GM21723 (cell line): Measurements from ENCODE around the gene KNDC1.
"Not testable (repeated sequence)": the region's sequence is repeated elsewhere in the genome, so short reads cannot be mapped to it uniquely, and the experiment has no call there.

Source experiments
- ATAC-seq: cut with Tn5 transposase; IDR thresholded peaks from one replicate; pipeline ENCODE4 v1.9.1; 2021; ENCODE audit warnings: mild to moderate bottlenecking, moderate library complexity; ENCODE audit not compliant: unreplicated experiment

Gene KNDC1

GRCh38 chr10:133162178-133162909, 2.3 kb downstream of the KNDC1 start:
- no peak for ATAC-seq

- ATAC-seq, result no peak
These were observed 3.2 kb downstream of the KNDC1 start for GRCh38 chr10:133162910-133163856.

GRCh38 chr10:133163889-133164815, 4.1 kb downstream of the KNDC1 start:
- ATAC-seq, result no peak

- ATAC-seq, result no peak
These were observed 5.0 kb downstream of the KNDC1 start for GRCh38 chr10:133164816-133165555.

- ATAC-seq, result no peak
These were observed 5.8 kb downstream of the KNDC1 start for GRCh38 chr10:133165556-133166503.

GRCh38 chr10:133166504-133166827, 6.4 kb downstream of the KNDC1 start:
- no peak for ATAC-seq

GRCh38 chr10:133166828-133167692, 7.0 kb downstream of the KNDC1 start:
- ATAC-seq, result no peak

GRCh38 chr10:133167693-133168616, 7.9 kb downstream of the KNDC1 start:
- no peak for ATAC-seq

GRCh38 chr10:133168617-133169031, 8.6 kb downstream of the KNDC1 start:
- ATAC-seq, result no peak

- ATAC-seq, result no peak
These were observed 9.3 kb downstream of the KNDC1 start for GRCh38 chr10:133169173-133169947.

- ATAC-seq, result no peak
These were observed 10.1 kb downstream of the KNDC1 start for GRCh38 chr10:133170092-133170491.

- ATAC-seq, result no peak
These were observed 14.0 kb downstream of the KNDC1 start for GRCh38 chr10:133173860-133174640.

GRCh38 chr10:133174689-133175263, 14.8 kb downstream of the KNDC1 start:
- no peak for ATAC-seq

GRCh38 chr10:133175624-133176023, 15.6 kb downstream of the KNDC1 start:
- ATAC-seq, result not testable (repeated sequence)

GRCh38 chr10:133176546-133176945, 16.5 kb downstream of the KNDC1 start:
- ATAC-seq, result no peak
